T-cell (primary cell): ENCODE measurements around the gene IQGAP2. TPM values are rescaled to one million over a fixed set of nuclear protein-coding genes. Genes with fewer than 3 reads are reported as not detected.

Source experiments
- ATAC-seq, 4 experiments: fragments of 200-7000 bp in 3 of 4; fragments of 150-1000 bp in 1 of 4; cut with Tn5 transposase; replicated peaks in 1 of 4; 1 replicate in 3 of 4; 2 replicates in 1 of 4; pipeline ENCODE4 v1.10.0; 2021; ENCODE audit warnings: moderate library complexity in 3 of 4, mild to moderate bottlenecking in 2 of 4, moderate number of reproducible peaks in 1 of 4
- CTCF ChIA-PET, 2 donors: fragments of 300-600 bp; sonication (Branson Sonifier 250); formaldehyde crosslinking; loops; one replicate each; lab custom pipeline; 2022; ENCODE audit warnings: antibody characterized with exemption in 2 of 2; lab: Charles Lee
- POLR2A ChIA-PET, 2 donors: fragments of 300-600 bp; sonication (Branson Sonifier 250); formaldehyde crosslinking; loops; one replicate each; lab custom pipeline; 2022; ENCODE audit warnings: antibody characterized with exemption in 2 of 2; lab: Charles Lee
- DNase-seq, 35 experiments: peaks; one replicate each; pipeline versions ENCODE4 v3.0.0 to v3.0.0-alpha.2; 2013 to 2023
- H3K27ac ChIP-seq: one replicate; pipeline ENCODE4 v1.5.1; 2013; ENCODE audit warnings: low read length
- H3K27me3 ChIP-seq, 2 experiments: replicated peaks in 1 of 2; 1 replicate in 1 of 2; 2 replicates in 1 of 2; pipeline versions ENCODE4 v1.6.1 to v1.7.0; 2013; ENCODE audit warnings: low read length in 1 of 2, mixed read lengths in 1 of 2; ENCODE audit not compliant: control insufficient read depth in 2 of 2, insufficient read depth in 2 of 2; ENCODE audit errors: extremely low read depth in 1 of 2
- H3K36me3 ChIP-seq, 2 donors: 1 replicate in 1 of 2; 2 replicates in 1 of 2; pipeline versions ENCODE4 v1.6.1 to v1.7.0; 2013; ENCODE audit warnings: low read length in 1 of 2; ENCODE audit not compliant: control insufficient read depth in 2 of 2, insufficient read depth in 1 of 2; ENCODE audit errors: extremely low read depth in 1 of 2
- H3K4me1 ChIP-seq, 2 experiments: 1 replicate in 1 of 2; 2 replicates in 1 of 2; pipeline versions ENCODE4 v1.6.1 to v1.7.0; 2013; ENCODE audit warnings: low read length in 2 of 2, mixed read lengths in 1 of 2; ENCODE audit not compliant: insufficient read depth in 2 of 2, control insufficient read depth in 1 of 2; ENCODE audit errors: extremely low read depth in 1 of 2
- H3K4me3 ChIP-seq, 2 donors: 1 replicate in 1 of 2; 2 replicates in 1 of 2; pipeline versions ENCODE4 v1.5.1 to v1.7.0; 2013; ENCODE audit warnings: mild to moderate bottlenecking in 2 of 2, low read length in 1 of 2, moderate library complexity in 1 of 2; ENCODE audit not compliant: control insufficient read depth in 1 of 2; ENCODE audit errors: extremely low read depth in 1 of 2
- H3K9me3 ChIP-seq: 2 replicates; pipeline ENCODE4 v1.7.0; 2013
- H3K27ac Mint-ChIP-seq, 2 donors: one replicate each; pipeline ENCODE4 v1.8.0; 2020 to 2021; ENCODE audit warnings: mild to moderate bottlenecking in 2 of 2, mixed read lengths in 2 of 2
- H3K27me3 Mint-ChIP-seq, 2 donors: one replicate each; pipeline ENCODE4 v1.8.0; 2021 to 2022; ENCODE audit warnings: mixed read lengths in 2 of 2
- H3K36me3 Mint-ChIP-seq: one replicate; pipeline ENCODE4 v1.8.0; 2021; ENCODE audit warnings: mixed read lengths
- H3K4me1 Mint-ChIP-seq, 3 donors: one replicate each; pipeline ENCODE4 v1.8.0; 2020 to 2022; ENCODE audit warnings: mixed read lengths in 3 of 3, mild to moderate bottlenecking in 1 of 3
- H3K4me3 Mint-ChIP-seq, 3 donors: one replicate each; pipeline ENCODE4 v1.8.0; 2020 to 2022; ENCODE audit warnings: mild to moderate bottlenecking in 3 of 3, mixed read lengths in 3 of 3, moderate library complexity in 3 of 3
- H3K9me3 Mint-ChIP-seq, 3 donors: one replicate each; pipeline ENCODE4 v1.8.0; 2020 to 2022; ENCODE audit warnings: mixed read lengths in 3 of 3
- WGBS: methylation state at CpG from one replicate; pipeline ENCODE4 v1.1.5; 2013; ENCODE audit warnings: missing lambda C conversion rate; ENCODE audit not compliant: insufficient coverage; 5-methylcytosine and 5-hydroxymethylcytosine counted together
- total RNA-seq, 35 experiments: library from RNA in 6 of 35; stranded (reverse) in 6 of 35; fragments of 120-200 nt in 1 of 35; gene quantifications; one replicate each; pipeline versions ENCODE4 v1.2.1 to v1.2.4 and lab custom pipeline; 2013 to 2026

Gene IQGAP2
- total RNA-seq, 5 donors from 2014 or later (not counting 1 experiment from before 2014, with no cell fraction given) = 66.5 to 121 (median 72.5) TPM

DNA sequence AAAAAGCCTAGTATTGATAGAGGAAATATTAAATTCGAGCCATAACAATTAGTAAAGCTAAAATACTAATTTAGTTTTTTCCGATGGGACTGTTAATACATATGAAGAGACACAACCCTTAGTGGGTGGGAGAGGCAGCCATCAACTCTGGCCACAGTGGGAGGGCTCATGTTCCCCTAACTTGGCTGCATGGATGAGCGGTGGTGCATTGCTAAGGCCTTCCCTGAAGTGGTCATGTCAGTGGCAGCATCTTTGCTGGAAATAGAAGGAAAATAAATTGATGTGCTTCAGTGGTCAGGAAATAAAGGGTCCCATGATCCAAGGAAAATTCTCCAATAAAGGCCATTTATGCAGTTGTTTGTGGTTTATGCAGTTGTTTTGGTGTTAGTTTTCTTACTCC, 254.0 kb downstream of the IQGAP2 start:
- WGBS = 100% methylated on average over 1 of the region's 3 CpGs
- no peaks in the 10 kb centered on the region for H3K27me3 ChIP-seq
- no peak overlapping the region for H3K4me3 Mint-ChIP-seq
- H3K9me3 ChIP-seq = no peaks in the 10 kb centered on the region
- H3K9me3 Mint-ChIP-seq = no peaks in the 10 kb centered on the region
- no peak overlapping the region for H3K27ac ChIP-seq
- DNase-seq (no peak), ATAC-seq (no peak)
- POLR2A ChIA-PET = interaction anchor here in 1 of 2 donors (0.8 kb wide), 1 partner anchor 32 kb away, joined by 3 read pairs; no protein-coding TSS in a partner anchor
- H3K27me3 Mint-ChIP-seq = no peaks in the 10 kb centered on the region
- H3K4me1 ChIP-seq = no peaks in the 10 kb centered on the region
- H3K4me1 Mint-ChIP-seq = peaks cover 0 to 2% (median 0%) of the 10 kb centered on the region in 3 donors
- no peak overlapping the region for H3K27ac Mint-ChIP-seq
- peaks cover 6 to 73% of the 10 kb centered on the region in 2 donors for H3K36me3 ChIP-seq
- CTCF ChIA-PET = interaction anchor here in 1 of 2 donors (0.9 kb wide), 1 partner anchor 40 kb away, joined by 3 read pairs; no protein-coding TSS in a partner anchor
- no peak overlapping the region for H3K4me3 ChIP-seq
- peaks cover 58% of the 10 kb centered on the region for H3K36me3 Mint-ChIP-seq

DNA sequence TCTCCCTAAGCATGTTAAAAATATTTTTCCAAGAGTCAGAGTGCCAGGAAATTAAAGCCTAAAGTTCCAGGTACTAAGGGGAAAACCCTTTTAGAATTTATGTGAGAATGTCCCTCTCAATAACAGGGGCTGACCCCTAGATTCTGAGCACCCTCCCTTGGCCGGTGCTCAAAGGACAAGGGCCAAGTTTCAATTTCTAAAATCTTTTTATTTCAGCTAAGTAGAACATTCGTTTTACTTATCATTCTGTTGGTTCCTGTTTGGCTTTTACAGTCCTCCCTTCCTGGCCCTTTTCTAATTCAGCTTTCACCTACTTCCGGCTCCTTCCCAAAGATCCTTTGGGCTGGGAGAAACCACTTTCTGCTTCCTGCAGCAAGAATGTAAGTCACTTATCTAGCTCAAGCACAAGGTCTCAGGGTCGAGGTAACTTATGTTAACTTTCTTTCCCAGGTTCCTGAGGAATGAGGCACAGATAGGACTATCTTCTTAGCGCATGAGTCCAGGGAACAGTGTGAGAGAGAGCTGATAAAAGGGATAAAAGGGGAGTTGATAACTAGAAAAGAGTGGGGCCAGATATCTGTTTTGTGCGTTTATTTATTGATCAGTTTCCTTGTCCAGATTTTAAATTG, 254.7 kb downstream of the IQGAP2 start:
- Histone ChIP-seq H3K36me3 (peaks cover 0 to 74% of the 10 kb centered on the region in 2 donors), H3K4me3 (no peak overlapping the region), H3K27ac (no peak overlapping the region), H3K27me3 (no peaks in the 10 kb centered on the region), H3K4me1 (no peaks in the 10 kb centered on the region), H3K9me3 (no peaks in the 10 kb centered on the region)
- POLR2A ChIA-PET = interaction anchor here in 1 of 2 donors (0.5 kb wide), 1 partner anchor 238 kb away, joined by 3 read pairs; no protein-coding TSS in a partner anchor
- Mint-ChIP-seq H3K36me3 (peaks cover 64% of the 10 kb centered on the region), H3K9me3 (no peaks in the 10 kb centered on the region), H3K4me1 (peaks cover 0 to 6% (median 0%) of the 10 kb centered on the region in 3 donors), H3K27ac (no peak overlapping the region), H3K4me3 (no peak overlapping the region), H3K27me3 (no peaks in the 10 kb centered on the region)
- 85% methylated on average over 5 of the region's 6 CpGs for WGBS
- DNase-seq (no peak), ATAC-seq (no peak)
- CTCF ChIA-PET = interaction anchor here in 1 of 2 donors (0.9 kb wide), 1 partner anchor 40 kb away, joined by 3 read pairs; no protein-coding TSS in a partner anchor

- H3K9me3 Mint-ChIP-seq = no peaks in the 10 kb centered on the region
- no peaks in the 10 kb centered on the region for H3K27me3 Mint-ChIP-seq
- peaks cover 0 to 6% (median 0%) of the 10 kb centered on the region in 3 donors for H3K4me1 Mint-ChIP-seq
- H3K4me3 Mint-ChIP-seq = no peak overlapping the region
- Histone ChIP-seq H3K36me3 (peaks cover 0 to 69% of the 10 kb centered on the region in 2 donors), H3K27me3 (no peaks in the 10 kb centered on the region), H3K27ac (no peak overlapping the region), H3K4me1 (no peaks in the 10 kb centered on the region), H3K4me3 (no peak overlapping the region), H3K9me3 (no peaks in the 10 kb centered on the region)
- ATAC-seq (no peak), DNase-seq (no peak)
- CTCF ChIA-PET = no interaction called here
- H3K27ac Mint-ChIP-seq = no peak overlapping the region
- whole genome bisulfite sequencing = no CpG with 5 or more reads among the region's 2 CpGs
- H3K36me3 Mint-ChIP-seq = peaks cover 66% of the 10 kb centered on the region
- POLR2A ChIA-PET = interaction anchor here in 1 of 2 donors (0.6 kb wide), 1 partner anchor 523 kb away, joined by 3 read pairs; no protein-coding TSS in a partner anchor
Observed at GRCh38 chr5:76660360-76660759, 257.3 kb downstream of the IQGAP2 start.

DNA sequence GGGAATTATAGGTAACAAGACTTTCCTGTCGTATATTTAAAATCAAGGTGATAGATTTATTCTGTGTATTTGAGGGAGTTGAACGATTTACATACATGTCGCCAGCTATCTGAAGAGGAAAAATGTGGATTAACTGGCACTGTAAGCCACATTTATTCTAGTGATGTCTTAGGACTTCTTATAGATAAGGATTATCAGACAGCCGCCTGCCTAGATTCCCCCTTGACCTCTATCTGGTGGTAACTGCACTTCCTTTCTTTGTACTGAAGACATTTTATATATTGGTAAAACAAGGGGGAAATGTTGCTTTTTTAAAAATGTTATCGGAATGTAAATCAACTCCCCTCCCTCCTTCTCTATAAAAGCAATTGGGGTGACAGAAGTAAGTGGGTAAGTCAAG, 259.4 kb downstream of the IQGAP2 start:
- H3K9me3 ChIP-seq = no peaks in the 10 kb centered on the region
- peaks cover 0 to 70% of the 10 kb centered on the region in 2 donors for H3K36me3 ChIP-seq
- H3K27me3 Mint-ChIP-seq = no peaks in the 10 kb centered on the region
- no peak overlapping the region for H3K4me3 Mint-ChIP-seq
- DNase-seq = no peak
- H3K27ac Mint-ChIP-seq = no peak overlapping the region
- H3K4me3 ChIP-seq = no peak overlapping the region
- ATAC-seq = no peak
- H3K27ac ChIP-seq = no peak overlapping the region
- WGBS = 100% methylated on average over 1 of the region's 5 CpGs
- H3K4me1 Mint-ChIP-seq = peaks cover 0 to 6% (median 0%) of the 10 kb centered on the region in 3 donors
- H3K27me3 ChIP-seq = no peaks in the 10 kb centered on the region
- CTCF ChIA-PET = interaction anchor here in 1 of 2 donors (0.8 kb wide), 1 partner anchor 112 kb away, joined by 3 read pairs; no protein-coding TSS in a partner anchor
- POLR2A ChIA-PET = no interaction called here
- no peaks in the 10 kb centered on the region for H3K9me3 Mint-ChIP-seq
- peaks cover 71% of the 10 kb centered on the region for H3K36me3 Mint-ChIP-seq
- H3K4me1 ChIP-seq = no peaks in the 10 kb centered on the region

DNA sequence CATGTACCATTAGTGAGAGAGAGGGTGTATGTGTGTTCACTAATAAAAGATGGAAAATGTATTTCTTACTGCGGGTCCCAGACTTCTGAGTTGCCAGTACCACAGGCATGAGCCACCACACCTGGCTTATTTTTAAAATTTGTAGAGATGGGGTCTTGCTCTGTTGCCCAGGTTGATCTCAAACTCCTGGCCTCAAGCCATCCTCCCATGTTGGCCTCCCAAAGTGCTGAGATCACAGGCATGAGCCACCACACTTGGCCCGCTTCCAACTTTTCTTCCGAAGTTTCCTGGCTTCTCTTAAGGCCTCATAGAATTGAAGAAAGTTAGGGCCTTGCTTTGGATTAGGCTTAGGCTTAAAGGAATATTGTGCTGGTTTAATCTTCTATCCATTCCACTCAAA, 260.5 kb downstream of the IQGAP2 start:
- Mint-ChIP-seq H3K4me1 (peaks cover 0 to 6% (median 0%) of the 10 kb centered on the region in 3 donors), H3K4me3 (no peak overlapping the region), H3K27ac (no peak overlapping the region), H3K9me3 (no peaks in the 10 kb centered on the region), H3K27me3 (no peaks in the 10 kb centered on the region), H3K36me3 (peaks cover 67% of the 10 kb centered on the region)
- ChIA-PET POLR2A (no interaction called here), CTCF (no interaction called here)
- no peak for ATAC-seq
- no CpG with 5 or more reads among the region's 3 CpGs for WGBS
- Histone ChIP-seq H3K9me3 (no peaks in the 10 kb centered on the region), H3K4me3 (no peak overlapping the region), H3K4me1 (no peaks in the 10 kb centered on the region), H3K36me3 (peaks cover 0 to 64% of the 10 kb centered on the region in 2 donors), H3K27me3 (no peaks in the 10 kb centered on the region), H3K27ac (no peak overlapping the region)
- no peak for DNase-seq

- Histone ChIP-seq H3K36me3 (peaks cover 0 to 62% of the 10 kb centered on the region in 2 donors), H3K4me1 (no peaks in the 10 kb centered on the region), H3K27me3 (no peaks in the 10 kb centered on the region), H3K27ac (no peak overlapping the region), H3K9me3 (no peaks in the 10 kb centered on the region), H3K4me3 (no peak overlapping the region)
- no peaks in the 10 kb centered on the region for H3K9me3 Mint-ChIP-seq
- POLR2A ChIA-PET = no interaction called here
- WGBS = 100% methylated on average over 3 of the region's 6 CpGs
- peaks cover 0 to 6% (median 0%) of the 10 kb centered on the region in 3 donors for H3K4me1 Mint-ChIP-seq
- DNase-seq = no peak
- no peak overlapping the region for H3K4me3 Mint-ChIP-seq
- no peak for ATAC-seq
- H3K27ac Mint-ChIP-seq = no peak overlapping the region
- H3K27me3 Mint-ChIP-seq = no peaks in the 10 kb centered on the region
- H3K36me3 Mint-ChIP-seq = peaks cover 67% of the 10 kb centered on the region
- CTCF ChIA-PET = no interaction called here
Observed at GRCh38 chr5:76664079-76664478, 261.0 kb downstream of the IQGAP2 start.
